ENCODE results near the gene KRT38. TPM values are rescaled to one million over a fixed set of nuclear protein-coding genes. Genes with fewer than 3 reads are reported as not detected.

Gene KRT38
- total and polyA plus RNA-seq, 2 of the 8 experiments (the other 6 are each of a cell fraction or from before 2014, with no cell fraction given): not detected

GRCh38 chr17:41486316-41486715 is 45.5 kb upstream of the KRT38 start:
- FAIRE-seq: no peak
- Histone ChIP-seq H3K23me2 (ENCODE audit: low read depth, low read length) (no peaks in the 10 kb centered on the region), H4K20me1 (replicated peaks in 1 of 2; ENCODE audit: control insufficient read depth in 1 of 2, insufficient read depth in 2 of 2, low read length in 2 of 2) (no peaks in the 10 kb centered on the region), H3K27me3 (replicated peaks in 1 of 4; ENCODE audit: control insufficient read depth in 3 of 4, extremely low read depth in 1 of 4, insufficient read depth in 3 of 4, low read length in 3 of 4) (peaks cover 0 to 12% (median 6%) of the 10 kb centered on the region in 4 experiments; a peak in 6 of 7 replicates), H3K56ac (replicated peaks; ENCODE audit: insufficient read length, low read depth, low read length) (no peak overlapping the region), H4K91ac (replicated peaks; ENCODE audit: insufficient read length, low read length) (no peak overlapping the region), H3K4me1 (replicated peaks in 1 of 4; ENCODE audit: control insufficient read depth in 3 of 4, insufficient read depth in 4 of 4, low read length in 3 of 4) (no peaks in the 10 kb centered on the region; a peak in 2 of 7 replicates), H3K9ac (replicated peaks in 1 of 4; ENCODE audit: extremely low read depth in 1 of 4, low read depth in 3 of 4, low read length in 3 of 4) (no peak overlapping the region), H2AFZ (ENCODE audit: low read length) (no peak overlapping the region), H4K8ac (ENCODE audit: extremely low read depth, insufficient read depth, low read length) (no peak overlapping the region), H2BK12ac (ENCODE audit: low read depth, low read length) (no peak overlapping the region), H3K18ac (ENCODE audit: extremely low read depth, low read length) (no peak overlapping the region), H3K79me1 (ENCODE audit: low read depth, low read length) (no peaks in the 10 kb centered on the region), H3K9me3 (ENCODE audit: insufficient read depth in 2 of 2, low read depth in 1 of 2, low read length in 1 of 2) (no peaks in the 10 kb centered on the region), H2AK5ac (ENCODE audit: low read depth, low read length) (no peak overlapping the region), H3K4me3 (ENCODE audit: extremely low read depth in 1 of 4, insufficient read depth in 2 of 4, low read depth in 3 of 4, low read length in 4 of 4) (no peak overlapping the region), H3K4ac (replicated peaks; ENCODE audit: insufficient read length, low read depth, low read length) (no peak overlapping the region), H3K27ac (ENCODE audit: low read depth, low read length) (no peak overlapping the region), H3K79me2 (ENCODE audit: control insufficient read depth in 1 of 2, insufficient read depth in 2 of 2, low read length in 2 of 2) (no peaks in the 10 kb centered on the region), H4K5ac (ENCODE audit: insufficient read length, low read depth, low read length) (no peak overlapping the region), H3K23ac (ENCODE audit: insufficient read length) (no peak overlapping the region), H2BK120ac (replicated peaks; ENCODE audit: low read depth, low read length) (no peak overlapping the region), H2BK5ac (ENCODE audit: low read depth, low read length) (no peak overlapping the region), H2BK20ac (ENCODE audit: low read length) (no peak overlapping the region), H3K4me2 (ENCODE audit: insufficient read depth in 1 of 2, low read depth in 2 of 2, low read length in 2 of 2) (no peak overlapping the region), H2BK15ac (ENCODE audit: low read length) (no peak overlapping the region), H3K14ac (ENCODE audit: insufficient read length) (no peak overlapping the region), H3K36me3 (ENCODE audit: control insufficient read depth in 2 of 4, insufficient read depth in 4 of 4, low read length in 3 of 4) (no peaks in the 10 kb centered on the region)
- ChIA-PET POLR2A (ENCODE audit: partially characterized antibody) (interaction anchor here (0.8 to 1.4 kb wide), 2 partner anchors 42 to 48 kb away, joined by 3 to 9 read pairs; partner anchors contain the start of gene KRT19), CTCF (ENCODE audit: partially characterized antibody) (interaction anchor here (0.6 to 33.9 kb wide), 34 partner anchors 7 to 883 kb away, joined by 3 to 427 read pairs (median 4); partner anchors contain the start of genes KRT13, KRT15, KRT33B and KRT36)
- DNase-seq (ENCODE audit: low read depth in 1 of 2, low spot score in 2 of 2): no peak
- 95% methylated on average over 13 of the region's 13 CpGs; no CpG with 5 or more reads in 1 of the 2 experiments for WGBS, 2 experiments (ENCODE audit: extremely low coverage in 1 of 2, insufficient coverage in 1 of 2, insufficient read length in 1 of 2, insufficient replicate concordance in 2 of 2, low coverage in 1 of 2, low lambda C conversion rate in 2 of 2, missing lambda C conversion rate in 1 of 2)
- no peak for TF ChIP-seq E2F6 (IDR thresholded peaks at IDR 0.05)
- no peak for TF ChIP-seq SUZ12 (IDR thresholded peaks at IDR 0.05; ENCODE audit: low read length)
- TF ChIP-seq KDM5A (IDR thresholded peaks at IDR 0.05; ENCODE audit: low read length): no peak
- TF ChIP-seq KDM1A (IDR thresholded peaks at IDR 0.05; ENCODE audit: borderline replicate concordance, low read length): no peak
- no peak for TF ChIP-seq YY1 (IDR thresholded peaks at IDR 0.05; ENCODE audit: low read depth, low read length)
- TF ChIP-seq RAD21 (IDR thresholded peaks at IDR 0.05 in 1 of 2, conservative IDR thresholded peaks at IDR 0.05 in 1 of 2; ENCODE audit: low read depth in 2 of 2, low read length in 2 of 2): no peak
- TF ChIP-seq JUN (IDR thresholded peaks at IDR 0.05; ENCODE audit: low read depth, low read length): no peak
- TF ChIP-seq CHD2 (IDR thresholded peaks at IDR 0.05; ENCODE audit: low read length): no peak
- TF ChIP-seq GABPA (IDR thresholded peaks at IDR 0.05; ENCODE audit: borderline replicate concordance, insufficient read depth, low read length): no peak
- TF ChIP-seq TEAD4 (IDR thresholded peaks at IDR 0.05; ENCODE audit: low read depth, low read length): no peak
- no peak for TF ChIP-seq BRCA1 (IDR thresholded peaks at IDR 0.05; ENCODE audit: low read depth, low read length)
- TF ChIP-seq CHD1 (IDR thresholded peaks at IDR 0.05; ENCODE audit: low read depth, low read length): no peak
- TF ChIP-seq SP1 (IDR thresholded peaks at IDR 0.05; ENCODE audit: low read depth, low read length): no peak
- TF ChIP-seq TCF12 (IDR thresholded peaks at IDR 0.05; ENCODE audit: low read depth, low read length): no peak
- no peak for TF ChIP-seq POU5F1 (IDR thresholded peaks at IDR 0.05; ENCODE audit: low read depth, low read length)

All from H1 (cell line).